Mesendoderm (in vitro differentiated cells): ENCODE results near the gene RIT2.

Experiments
- DNase-seq: peaks from one replicate; pipeline ENCODE4 v3.0.0; 2013
- H2AK5ac ChIP-seq: 2 replicates; pipeline ENCODE4 v1.6.1; 2013; ENCODE audit warnings: low read length, inconsistent platforms
- H2BK120ac ChIP-seq: 2 replicates; pipeline ENCODE4 v1.6.1; 2013; ENCODE audit warnings: low read depth, mild to moderate bottlenecking, low read length, moderate library complexity, mixed read lengths
- H2BK15ac ChIP-seq: replicated peaks from 2 replicates; pipeline ENCODE4 v1.6.1; 2013; ENCODE audit warnings: low read depth, mild to moderate bottlenecking, moderate library complexity
- H2BK5ac ChIP-seq: 2 replicates; pipeline ENCODE4 v1.6.1; 2013; ENCODE audit warnings: low read length, inconsistent platforms
- H3K18ac ChIP-seq: 2 replicates; pipeline ENCODE4 v1.6.1; 2013; ENCODE audit warnings: mild to moderate bottlenecking, low read length, mixed read lengths
- H3K23ac ChIP-seq: one replicate; pipeline ENCODE4 v1.6.1; 2013; ENCODE audit warnings: low read length
- H3K27ac ChIP-seq: 2 replicates; pipeline ENCODE4 v1.5.1; 2013; ENCODE audit warnings: low read depth, mild to moderate bottlenecking, inconsistent platforms, low read length, moderate library complexity
- H3K27me3 ChIP-seq: 2 replicates; pipeline ENCODE4 v1.6.1; 2013; ENCODE audit warnings: low read length, control low read depth, mild to moderate bottlenecking, inconsistent platforms; ENCODE audit not compliant: insufficient read depth, poor library complexity
- H3K36me3 ChIP-seq: 2 replicates; pipeline ENCODE4 v1.6.1; 2013; ENCODE audit warnings: low read length, inconsistent platforms; ENCODE audit not compliant: control insufficient read depth, insufficient read depth
- H3K4ac ChIP-seq: one replicate; pipeline ENCODE4 v1.6.1; 2013; ENCODE audit warnings: low read depth, mild to moderate bottlenecking, low read length, moderate library complexity
- H3K4me1 ChIP-seq: 2 replicates; pipeline ENCODE4 v1.6.1; 2013; ENCODE audit warnings: low read depth, low read length, inconsistent platforms; ENCODE audit not compliant: control insufficient read depth
- H3K4me2 ChIP-seq: 2 replicates; pipeline ENCODE4 v1.6.1; 2013; ENCODE audit warnings: low read length
- H3K4me3 ChIP-seq: 2 replicates; pipeline ENCODE4 v1.5.1; 2013; ENCODE audit warnings: mild to moderate bottlenecking, low read length
- H3K56ac ChIP-seq: one replicate; pipeline ENCODE4 v1.6.1; 2013; ENCODE audit warnings: low read length
- H3K79me1 ChIP-seq: 2 replicates; pipeline ENCODE4 v1.6.1; 2013; ENCODE audit warnings: low read length, inconsistent platforms
- H3K79me2 ChIP-seq: 2 replicates; pipeline ENCODE4 v1.6.1; 2013; ENCODE audit warnings: mild to moderate bottlenecking, low read length; ENCODE audit not compliant: control insufficient read depth, insufficient read depth
- H3K9ac ChIP-seq: 2 replicates; pipeline ENCODE4 v1.6.1; 2013; ENCODE audit warnings: low read length, inconsistent platforms
- H4K5ac ChIP-seq: one replicate; pipeline ENCODE4 v1.6.1; 2013; ENCODE audit warnings: low read length
- H4K8ac ChIP-seq: one replicate; pipeline ENCODE4 v1.6.1; 2013; ENCODE audit warnings: low read depth, mild to moderate bottlenecking, control low read depth, low read length, moderate library complexity
- WGBS: extraction: QIAGEN DNeasy Blood & Tissue Kit; methylation state at CpG from one replicate; pipeline ENCODE4 v1.1.7; 2013; ENCODE audit warnings: low lambda C conversion rate, missing lambda C conversion rate; ENCODE audit not compliant: insufficient coverage; ENCODE audit errors: extremely low coverage; 5-methylcytosine and 5-hydroxymethylcytosine counted together

Gene RIT2

DNA sequence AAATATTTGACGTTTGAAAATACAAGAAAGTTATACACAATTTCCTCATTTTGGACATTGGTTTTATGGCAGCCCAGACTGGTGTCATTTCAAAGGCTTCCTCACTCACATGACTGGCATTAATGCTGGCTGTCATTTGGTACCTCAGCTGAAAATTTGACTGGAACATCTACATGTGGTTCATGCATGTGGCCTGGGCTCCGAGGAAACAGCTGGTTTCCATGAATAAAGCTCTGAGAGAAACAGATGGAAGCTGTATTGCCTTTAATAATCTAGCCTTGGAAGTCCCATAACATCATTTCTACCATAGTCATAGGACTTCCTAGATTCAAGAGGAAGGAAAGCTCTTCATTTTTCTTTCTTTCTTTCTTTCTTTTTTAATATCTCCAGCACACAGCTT is 42.9 kb upstream of the RIT2 start:
- no CpG with 5 or more reads among the region's 2 CpGs for WGBS
- Histone ChIP-seq H3K79me2 (no peaks in the 10 kb centered on the region), H3K23ac (no peak overlapping the region), H3K18ac (no peak overlapping the region), H3K56ac (no peak overlapping the region), H3K4me2 (no peak overlapping the region), H4K5ac (no peak overlapping the region), H3K27me3 (no peaks in the 10 kb centered on the region), H2BK5ac (no peak overlapping the region), H2AK5ac (no peak overlapping the region), H2BK15ac (no peak overlapping the region), H3K4me1 (no peaks in the 10 kb centered on the region), H3K4ac (no peak overlapping the region), H3K36me3 (no peaks in the 10 kb centered on the region), H3K4me3 (no peak overlapping the region), H4K8ac (no peak overlapping the region), H3K27ac (no peak overlapping the region), H2BK120ac (no peak overlapping the region), H3K79me1 (no peaks in the 10 kb centered on the region), H3K9ac (no peak overlapping the region)
- DNase-seq: no peak

DNA sequence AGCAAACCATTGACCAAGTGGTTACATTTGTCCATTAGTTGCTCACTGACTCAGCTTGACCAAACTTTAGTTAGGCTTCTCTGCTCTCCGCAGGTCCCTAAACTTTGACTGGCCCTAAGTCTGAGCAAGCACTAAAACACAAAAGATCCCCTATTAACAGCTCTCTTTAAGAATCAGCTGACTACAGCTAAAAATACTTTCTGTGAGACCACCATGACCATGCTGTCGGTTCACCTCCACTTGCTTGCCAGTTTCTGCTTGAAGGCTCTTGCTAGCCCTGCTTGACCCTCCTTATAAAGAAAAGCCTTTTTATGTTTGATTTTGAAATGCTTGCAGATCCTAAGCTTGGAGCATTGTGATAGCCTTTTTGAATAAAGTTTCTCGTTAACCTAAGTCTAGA is 40.4 kb upstream of the RIT2 start:
- H3K4me3 ChIP-seq: no peak overlapping the region
- H3K9ac ChIP-seq: no peak overlapping the region
- no peaks in the 10 kb centered on the region for H3K79me2 ChIP-seq
- no peak overlapping the region for H3K4ac ChIP-seq
- no peaks in the 10 kb centered on the region for H3K79me1 ChIP-seq
- H3K56ac ChIP-seq: no peak overlapping the region
- H3K4me2 ChIP-seq: no peak overlapping the region
- no peak overlapping the region for H3K27ac ChIP-seq
- H4K5ac ChIP-seq: no peak overlapping the region
- no peak overlapping the region for H2AK5ac ChIP-seq
- no peak for DNase-seq
- no peak overlapping the region for H3K18ac ChIP-seq
- H3K4me1 ChIP-seq: no peaks in the 10 kb centered on the region
- no peak overlapping the region for H2BK5ac ChIP-seq
- no peak overlapping the region for H4K8ac ChIP-seq
- no CpG with 5 or more reads among the region's 3 CpGs for WGBS
- H3K23ac ChIP-seq: no peak overlapping the region
- no peaks in the 10 kb centered on the region for H3K27me3 ChIP-seq
- no peak overlapping the region for H2BK120ac ChIP-seq
- no peak overlapping the region for H2BK15ac ChIP-seq
- no peaks in the 10 kb centered on the region for H3K36me3 ChIP-seq

DNA sequence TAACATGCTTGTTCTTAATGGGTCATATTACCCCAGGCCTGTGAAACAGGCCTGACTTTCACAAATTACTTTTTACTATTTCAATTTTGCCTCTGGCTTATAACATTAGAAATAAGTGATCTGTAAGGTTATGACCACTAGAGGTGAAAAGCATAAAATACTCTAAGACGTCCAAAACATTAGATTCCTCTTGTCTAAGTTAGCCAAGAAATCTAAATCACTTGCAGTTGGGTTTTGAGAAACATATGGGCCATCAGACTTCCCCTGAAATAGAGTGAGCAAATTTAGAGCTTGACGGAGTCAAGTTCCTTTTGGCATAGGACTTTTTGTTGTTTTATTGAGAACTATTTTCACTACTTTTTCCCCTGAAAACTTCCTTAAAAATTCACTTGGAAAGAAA is 32.7 kb upstream of the RIT2 start:
- Histone ChIP-seq H3K4me1 (no peaks in the 10 kb centered on the region), H2BK15ac (no peak overlapping the region), H2BK5ac (no peak overlapping the region), H3K79me1 (no peaks in the 10 kb centered on the region), H2BK120ac (no peak overlapping the region), H3K79me2 (no peaks in the 10 kb centered on the region), H4K8ac (no peak overlapping the region), H3K27me3 (no peaks in the 10 kb centered on the region), H3K4ac (no peak overlapping the region), H2AK5ac (no peak overlapping the region), H3K23ac (no peak overlapping the region), H3K56ac (no peak overlapping the region), H3K18ac (no peak overlapping the region), H3K4me2 (no peak overlapping the region), H4K5ac (no peak overlapping the region), H3K27ac (no peak overlapping the region), H3K9ac (no peak overlapping the region), H3K36me3 (no peaks in the 10 kb centered on the region), H3K4me3 (no peak overlapping the region)
- WGBS: no CpG with 5 or more reads among the region's 2 CpGs
- DNase-seq: no peak

DNA sequence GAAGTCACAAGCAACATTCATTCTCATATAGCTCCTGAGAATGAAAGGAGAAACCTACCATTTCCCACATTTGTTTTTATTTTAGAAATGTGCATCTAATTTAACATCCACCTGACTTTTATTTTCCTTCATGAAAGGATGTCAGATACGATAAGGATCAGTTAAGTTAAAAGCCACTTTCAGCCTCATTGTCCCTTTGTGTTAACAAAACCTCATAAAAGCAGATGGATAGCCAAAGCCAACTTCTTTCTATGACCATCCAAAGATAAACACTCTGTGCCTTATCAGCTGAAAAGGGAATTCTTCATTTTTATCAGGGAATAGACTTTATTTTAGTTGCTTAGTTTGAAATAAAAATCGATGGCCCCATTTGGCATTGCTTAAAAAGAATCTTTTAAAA is 25.7 kb upstream of the RIT2 start:
- no peak overlapping the region for H4K5ac ChIP-seq
- no peak overlapping the region for H2BK15ac ChIP-seq
- H2AK5ac ChIP-seq: no peak overlapping the region
- H3K9ac ChIP-seq: no peak overlapping the region
- no peaks in the 10 kb centered on the region for H3K27me3 ChIP-seq
- H3K79me2 ChIP-seq: no peaks in the 10 kb centered on the region
- H3K36me3 ChIP-seq: no peaks in the 10 kb centered on the region
- H3K79me1 ChIP-seq: no peaks in the 10 kb centered on the region
- H2BK5ac ChIP-seq: no peak overlapping the region
- H3K18ac ChIP-seq: no peak overlapping the region
- H3K4ac ChIP-seq: no peak overlapping the region
- H3K27ac ChIP-seq: no peak overlapping the region
- H3K56ac ChIP-seq: no peak overlapping the region
- H2BK120ac ChIP-seq: no peak overlapping the region
- no peak overlapping the region for H4K8ac ChIP-seq
- no peak overlapping the region for H3K4me2 ChIP-seq
- no peak overlapping the region for H3K4me3 ChIP-seq
- H3K4me1 ChIP-seq: no peaks in the 10 kb centered on the region
- H3K23ac ChIP-seq: no peak overlapping the region
- DNase-seq: no peak
- no CpG with 5 or more reads among the region's 2 CpGs for WGBS

DNA sequence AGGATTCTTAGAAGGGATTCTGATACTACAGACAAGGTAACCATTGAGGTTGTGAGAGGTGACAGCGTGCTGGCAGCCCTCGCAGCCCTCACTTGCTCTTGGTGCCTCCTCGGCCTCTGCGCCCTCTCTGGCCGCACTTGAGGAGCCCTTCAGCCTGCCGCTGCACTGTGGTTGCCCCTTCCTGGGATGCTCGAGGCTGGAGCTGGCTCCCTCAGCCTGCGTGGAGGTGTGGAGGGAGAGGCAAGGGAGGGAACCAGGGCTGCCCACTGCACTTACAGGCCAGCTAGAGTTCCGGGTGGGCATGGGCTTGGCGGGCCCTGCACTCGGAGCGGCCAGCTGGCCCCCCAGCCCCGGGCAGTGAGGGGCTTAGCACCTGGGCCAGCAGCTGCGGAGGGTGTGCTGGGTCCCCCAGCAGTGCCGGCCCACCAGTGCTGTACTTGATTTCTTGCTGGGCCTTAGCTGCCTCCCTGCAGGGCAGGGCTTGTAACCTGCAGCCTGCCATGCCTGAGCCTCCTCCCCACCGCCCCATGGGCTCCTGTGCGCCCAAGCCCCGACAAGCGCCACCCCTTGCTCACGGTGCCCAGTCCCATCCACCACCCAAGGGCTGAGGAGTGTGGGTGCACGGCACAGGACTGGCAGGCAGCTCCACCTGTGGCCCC is 23.9 kb upstream of the RIT2 start:
- no peak overlapping the region for H2BK5ac ChIP-seq
- no peak overlapping the region for H3K56ac ChIP-seq
- H2BK120ac ChIP-seq: no peak overlapping the region
- no peak overlapping the region for H3K4me3 ChIP-seq
- H2BK15ac ChIP-seq: no peak overlapping the region
- no peaks in the 10 kb centered on the region for H3K79me2 ChIP-seq
- H3K18ac ChIP-seq: no peak overlapping the region
- no peaks in the 10 kb centered on the region for H3K27me3 ChIP-seq
- H3K4me2 ChIP-seq: no peak overlapping the region
- no peak overlapping the region for H3K4ac ChIP-seq
- H3K79me1 ChIP-seq: no peaks in the 10 kb centered on the region
- no peak overlapping the region for H4K5ac ChIP-seq
- no peak overlapping the region for H3K27ac ChIP-seq
- H3K23ac ChIP-seq: no peak overlapping the region
- no peaks in the 10 kb centered on the region for H3K4me1 ChIP-seq
- H3K9ac ChIP-seq: no peak overlapping the region
- no peaks in the 10 kb centered on the region for H3K36me3 ChIP-seq
- no peak overlapping the region for H4K8ac ChIP-seq
- no CpG with 5 or more reads among the region's 21 CpGs for WGBS
- DNase-seq: no peak
- no peak overlapping the region for H2AK5ac ChIP-seq

DNA sequence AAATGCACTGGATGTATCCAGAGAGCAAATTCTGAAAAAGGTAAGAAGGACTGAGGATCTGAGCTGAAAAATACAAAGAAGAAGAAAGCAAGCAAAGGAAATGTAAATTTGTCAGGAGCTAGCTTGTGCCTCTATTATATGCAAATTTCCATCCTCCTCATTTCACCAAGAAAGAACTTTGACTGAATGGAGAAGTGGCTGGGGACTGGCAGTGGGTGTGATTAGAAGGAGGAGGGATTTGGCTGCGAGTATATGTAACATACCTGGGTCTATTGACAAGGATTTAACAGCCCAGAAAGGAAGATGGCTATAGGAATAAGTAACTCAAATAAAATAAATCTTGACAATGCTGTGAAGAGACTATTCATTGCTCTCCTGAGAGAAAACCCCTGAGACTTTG is 19.4 kb upstream of the RIT2 start:
- Histone ChIP-seq H3K23ac (no peak overlapping the region), H4K8ac (no peak overlapping the region), H3K9ac (no peak overlapping the region), H3K4me1 (no peaks in the 10 kb centered on the region), H3K56ac (no peak overlapping the region), H3K27me3 (no peaks in the 10 kb centered on the region), H2AK5ac (no peak overlapping the region), H2BK15ac (no peak overlapping the region), H2BK120ac (no peak overlapping the region), H2BK5ac (no peak overlapping the region), H3K79me2 (no peaks in the 10 kb centered on the region), H3K4me3 (no peak overlapping the region), H3K4me2 (no peak overlapping the region), H3K27ac (no peak overlapping the region), H3K79me1 (no peaks in the 10 kb centered on the region), H3K4ac (no peak overlapping the region), H4K5ac (no peak overlapping the region), H3K36me3 (no peaks in the 10 kb centered on the region), H3K18ac (no peak overlapping the region)
- no CpG with 5 or more reads among the region's 1 CpG for WGBS
- peak; percentile 28 for DNase-seq
